Measurements from ENCODE around the gene ANKRD36C. TPM values are rescaled to one million over a fixed set of nuclear protein-coding genes. Genes with fewer than 3 reads are reported as not detected.
"Not testable (repeated sequence)": the region's sequence is repeated elsewhere in the genome, so short reads cannot be mapped to it uniquely, and the experiment has no call there.

ANKRD36C gene
- total and polyA plus RNA-seq, 2 experiments from 2014 or later, result 16.2 to 16.8 TPM

- not testable (repeated sequence) for H3K79me2 ChIP-seq (replicated peaks; ENCODE audit: insufficient read depth); H2AFZ ChIP-seq; H3F3A ChIP-seq (replicated peaks; ENCODE audit: low read depth); DNase-seq (ENCODE audit: low spot score); H3K27me3 Mint-ChIP-seq (ENCODE audit: insufficient read depth, low read depth, poor library complexity); H3K4me2 ChIP-seq; ATAC-seq; H3K4me3 ChIP-seq; H3K4me1 ChIP-seq (ENCODE audit: insufficient read depth); H3K36me3 Mint-ChIP-seq (ENCODE audit: low read depth); H3K27me3 ChIP-seq (ENCODE audit: insufficient read depth); H3K27ac Mint-ChIP-seq; H3K4me3 Mint-ChIP-seq; H3K36me3 ChIP-seq (ENCODE audit: insufficient read depth); H3K27ac ChIP-seq (ENCODE audit: low read depth); H3K9me2 ChIP-seq (ENCODE audit: insufficient read depth); H4K20me1 ChIP-seq (replicated peaks; ENCODE audit: insufficient read depth)
- Mint-ChIP-seq H3K9me3 (peaks cover 12% of the 10 kb centered on the region), H3K4me1 (peaks cover 11% of the 10 kb centered on the region; the same call in 2 of the 3 replicates)
These were observed 60.9 kb downstream of the ANKRD36C start for GRCh38 chr2:95930740-95931139.

- not testable (repeated sequence) for DNase-seq (ENCODE audit: low spot score); ATAC-seq; H2AFZ ChIP-seq; H3K27ac ChIP-seq (ENCODE audit: low read depth); H3K27me3 ChIP-seq (ENCODE audit: insufficient read depth); H3F3A ChIP-seq (replicated peaks; ENCODE audit: low read depth); H3K36me3 Mint-ChIP-seq (ENCODE audit: low read depth); H3K27ac Mint-ChIP-seq; H3K9me2 ChIP-seq (ENCODE audit: insufficient read depth); H3K4me3 Mint-ChIP-seq; H3K36me3 ChIP-seq (ENCODE audit: insufficient read depth); H3K4me1 Mint-ChIP-seq; H3K9me3 Mint-ChIP-seq; H3K4me1 ChIP-seq (ENCODE audit: insufficient read depth); H3K27me3 Mint-ChIP-seq (ENCODE audit: insufficient read depth, low read depth, poor library complexity); H3K4me2 ChIP-seq; H4K20me1 ChIP-seq (replicated peaks; ENCODE audit: insufficient read depth); H3K79me2 ChIP-seq (replicated peaks; ENCODE audit: insufficient read depth); H3K4me3 ChIP-seq
These were observed 74.6 kb downstream of the ANKRD36C start for GRCh38 chr2:95917007-95917406.

GRCh38 chr2:95915131-95915530, 76.5 kb downstream of the ANKRD36C start:
- not testable (repeated sequence) for H3K4me2 ChIP-seq; ATAC-seq; H3K27me3 Mint-ChIP-seq (ENCODE audit: insufficient read depth, low read depth, poor library complexity); H3K27ac Mint-ChIP-seq; H3K27ac ChIP-seq (ENCODE audit: low read depth); H3K36me3 Mint-ChIP-seq (ENCODE audit: low read depth); H3K27me3 ChIP-seq (ENCODE audit: insufficient read depth); H3K79me2 ChIP-seq (replicated peaks; ENCODE audit: insufficient read depth); H3K9me2 ChIP-seq (ENCODE audit: insufficient read depth); H3F3A ChIP-seq (replicated peaks; ENCODE audit: low read depth); DNase-seq (ENCODE audit: low spot score); H3K9me3 Mint-ChIP-seq; H3K4me3 Mint-ChIP-seq; H3K4me1 ChIP-seq (ENCODE audit: insufficient read depth); H3K4me1 Mint-ChIP-seq; H2AFZ ChIP-seq; H4K20me1 ChIP-seq (replicated peaks; ENCODE audit: insufficient read depth); H3K36me3 ChIP-seq (ENCODE audit: insufficient read depth); H3K4me3 ChIP-seq

- H4K20me1 ChIP-seq (replicated peaks; ENCODE audit: insufficient read depth); H3K4me2 ChIP-seq; H3K36me3 Mint-ChIP-seq (ENCODE audit: low read depth); H3K27me3 Mint-ChIP-seq (ENCODE audit: insufficient read depth, low read depth, poor library complexity); H3K27ac Mint-ChIP-seq; ATAC-seq; H3F3A ChIP-seq (replicated peaks; ENCODE audit: low read depth); H3K4me3 Mint-ChIP-seq; H3K79me2 ChIP-seq (replicated peaks; ENCODE audit: insufficient read depth); H3K9me2 ChIP-seq (ENCODE audit: insufficient read depth); H3K4me1 Mint-ChIP-seq; H2AFZ ChIP-seq; H3K36me3 ChIP-seq (ENCODE audit: insufficient read depth); H3K4me1 ChIP-seq (ENCODE audit: insufficient read depth); H3K27ac ChIP-seq (ENCODE audit: low read depth); DNase-seq (ENCODE audit: low spot score); H3K9me3 Mint-ChIP-seq; H3K27me3 ChIP-seq (ENCODE audit: insufficient read depth); H3K4me3 ChIP-seq: not testable (repeated sequence)
These were observed 80.2 kb downstream of the ANKRD36C start for GRCh38 chr2:95911431-95911830.

- not testable (repeated sequence) for ATAC-seq; H3K4me3 ChIP-seq; H3K9me3 Mint-ChIP-seq; H3K9me2 ChIP-seq (ENCODE audit: insufficient read depth); H3K27me3 Mint-ChIP-seq (ENCODE audit: insufficient read depth, low read depth, poor library complexity); H3F3A ChIP-seq (replicated peaks; ENCODE audit: low read depth); H3K4me1 Mint-ChIP-seq; H3K79me2 ChIP-seq (replicated peaks; ENCODE audit: insufficient read depth); H2AFZ ChIP-seq; H3K36me3 ChIP-seq (ENCODE audit: insufficient read depth); H3K27ac ChIP-seq (ENCODE audit: low read depth); H3K4me3 Mint-ChIP-seq; H3K4me1 ChIP-seq (ENCODE audit: insufficient read depth); H3K27ac Mint-ChIP-seq; H3K4me2 ChIP-seq; H3K27me3 ChIP-seq (ENCODE audit: insufficient read depth); H3K36me3 Mint-ChIP-seq (ENCODE audit: low read depth); H4K20me1 ChIP-seq (replicated peaks; ENCODE audit: insufficient read depth); DNase-seq (ENCODE audit: low spot score)
These were observed 97.2 kb downstream of the ANKRD36C start for GRCh38 chr2:95894443-95894842.

- not testable (repeated sequence) for H3K36me3 Mint-ChIP-seq (ENCODE audit: low read depth); H4K20me1 ChIP-seq (replicated peaks; ENCODE audit: insufficient read depth); H3K36me3 ChIP-seq (ENCODE audit: insufficient read depth); H3K4me2 ChIP-seq; H3K27ac ChIP-seq (ENCODE audit: low read depth); H3F3A ChIP-seq (replicated peaks; ENCODE audit: low read depth); H3K27ac Mint-ChIP-seq; H3K4me1 ChIP-seq (ENCODE audit: insufficient read depth); ATAC-seq; H3K4me3 ChIP-seq; H2AFZ ChIP-seq; H3K4me1 Mint-ChIP-seq; H3K9me2 ChIP-seq (ENCODE audit: insufficient read depth); H3K27me3 Mint-ChIP-seq (ENCODE audit: insufficient read depth, low read depth, poor library complexity); H3K4me3 Mint-ChIP-seq; H3K27me3 ChIP-seq (ENCODE audit: insufficient read depth); DNase-seq (ENCODE audit: low spot score); H3K79me2 ChIP-seq (replicated peaks; ENCODE audit: insufficient read depth)
- H3K9me3 Mint-ChIP-seq, result peaks cover 15% of the 10 kb centered on the region; the same call in 2 of the 3 replicates
These were observed 123.7 kb downstream of the ANKRD36C start for GRCh38 chr2:95867929-95868328.

- not testable (repeated sequence) for H3K27ac ChIP-seq (ENCODE audit: low read depth); H3K27me3 Mint-ChIP-seq (ENCODE audit: insufficient read depth, low read depth, poor library complexity); H4K20me1 ChIP-seq (replicated peaks; ENCODE audit: insufficient read depth); H3K36me3 Mint-ChIP-seq (ENCODE audit: low read depth); H3K4me3 ChIP-seq; H3K4me2 ChIP-seq; H3K9me2 ChIP-seq (ENCODE audit: insufficient read depth); H3K4me3 Mint-ChIP-seq; DNase-seq (ENCODE audit: low spot score); H2AFZ ChIP-seq; H3K4me1 Mint-ChIP-seq; H3K27ac Mint-ChIP-seq; H3F3A ChIP-seq (replicated peaks; ENCODE audit: low read depth); H3K79me2 ChIP-seq (replicated peaks; ENCODE audit: insufficient read depth); H3K36me3 ChIP-seq (ENCODE audit: insufficient read depth); H3K27me3 ChIP-seq (ENCODE audit: insufficient read depth); H3K4me1 ChIP-seq (ENCODE audit: insufficient read depth); ATAC-seq
- H3K9me3 Mint-ChIP-seq, result peaks cover 14% of the 10 kb centered on the region; the same call in 2 of the 3 replicates
These were observed 124.5 kb downstream of the ANKRD36C start for GRCh38 chr2:95867047-95867677.
